Fibroblast of pulmonary artery (primary cell): ENCODE data around the gene GPR31.

Experiments used
- DNase-seq: peaks from one replicate; pipeline ENCODE4 v3.0.0-alpha.2; 2010; ENCODE audit warnings: low read depth
- H3K4me3 ChIP-seq: replicated peaks from 2 replicates; pipeline ENCODE4 v1.5.1; 2011; ENCODE audit warnings: low read depth, mild to moderate bottlenecking, control low read depth, low read length, moderate library complexity
- TF ChIP-seq, protein P1 (sequence below): IDR thresholded peaks from 2 replicates; pipeline ENCODE4 v1.5.1; 2011; ENCODE audit warnings: mild to moderate bottlenecking, control low read depth, low read length, inconsistent platforms; ENCODE audit errors: missing control alignments

The GPR31 gene

DNA sequence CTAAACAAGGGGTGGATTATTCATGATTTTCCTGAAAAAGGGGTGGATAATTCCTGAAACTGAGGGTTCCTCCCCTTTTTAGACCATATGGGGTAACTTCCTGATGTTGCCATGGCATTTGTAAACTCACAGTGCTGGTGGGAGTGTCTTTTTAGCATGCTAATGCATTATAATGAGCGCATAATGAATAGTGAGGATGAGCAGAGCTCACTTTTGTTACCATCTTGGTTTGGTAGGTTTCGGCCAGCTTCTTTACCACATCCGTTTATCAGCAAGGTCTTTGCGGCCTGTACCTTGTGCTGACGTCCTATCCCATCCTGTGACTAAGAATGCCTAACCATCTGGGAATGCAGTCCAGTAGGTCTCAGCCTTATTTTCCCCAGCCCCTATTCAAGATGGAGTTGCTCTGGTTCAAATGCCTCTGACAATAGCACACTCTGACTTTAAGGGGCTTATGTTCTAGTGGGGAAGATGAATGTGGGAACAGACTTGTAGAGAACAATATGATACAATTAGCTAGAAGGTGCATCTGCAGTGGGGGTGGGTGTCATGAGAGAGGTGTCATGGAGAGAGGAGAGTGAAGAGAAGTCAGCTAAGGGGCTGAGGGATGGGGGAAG lies 4.2 kb upstream of the GPR31 start:
- TF ChIP-seq, protein P1, sequence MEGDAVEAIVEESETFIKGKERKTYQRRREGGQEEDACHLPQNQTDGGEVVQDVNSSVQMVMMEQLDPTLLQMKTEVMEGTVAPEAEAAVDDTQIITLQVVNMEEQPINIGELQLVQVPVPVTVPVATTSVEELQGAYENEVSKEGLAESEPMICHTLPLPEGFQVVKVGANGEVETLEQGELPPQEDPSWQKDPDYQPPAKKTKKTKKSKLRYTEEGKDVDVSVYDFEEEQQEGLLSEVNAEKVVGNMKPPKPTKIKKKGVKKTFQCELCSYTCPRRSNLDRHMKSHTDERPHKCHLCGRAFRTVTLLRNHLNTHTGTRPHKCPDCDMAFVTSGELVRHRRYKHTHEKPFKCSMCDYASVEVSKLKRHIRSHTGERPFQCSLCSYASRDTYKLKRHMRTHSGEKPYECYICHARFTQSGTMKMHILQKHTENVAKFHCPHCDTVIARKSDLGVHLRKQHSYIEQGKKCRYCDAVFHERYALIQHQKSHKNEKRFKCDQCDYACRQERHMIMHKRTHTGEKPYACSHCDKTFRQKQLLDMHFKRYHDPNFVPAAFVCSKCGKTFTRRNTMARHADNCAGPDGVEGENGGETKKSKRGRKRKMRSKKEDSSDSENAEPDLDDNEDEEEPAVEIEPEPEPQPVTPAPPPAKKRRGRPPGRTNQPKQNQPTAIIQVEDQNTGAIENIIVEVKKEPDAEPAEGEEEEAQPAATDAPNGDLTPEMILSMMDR, result no peak
- no peak overlapping the region for H3K4me3 ChIP-seq
- no peak for DNase-seq

DNA sequence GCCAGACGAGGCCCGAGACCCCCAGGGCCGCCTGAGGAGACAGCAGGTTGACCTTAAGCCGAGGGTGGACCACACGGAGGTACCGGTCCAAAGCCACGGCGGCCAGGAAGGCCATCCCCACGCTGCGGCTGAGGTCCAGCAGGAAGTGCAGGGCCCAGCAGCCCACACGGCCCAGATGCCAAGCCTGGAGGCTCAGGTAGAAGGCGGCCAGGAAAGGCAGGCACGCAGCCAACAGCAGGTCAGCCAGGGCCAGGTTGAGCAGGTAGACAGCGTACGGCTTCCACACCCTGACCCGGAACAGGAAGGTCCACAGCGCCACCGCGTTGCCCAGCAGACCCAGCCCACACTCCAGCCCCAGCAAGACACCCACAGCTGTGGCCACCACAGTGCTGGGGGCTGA lies 366 bp downstream of the GPR31 start:
- DNase-seq, result no peak
- TF ChIP-seq, protein P1, result no peak
- no peak overlapping the region for H3K4me3 ChIP-seq

DNA sequence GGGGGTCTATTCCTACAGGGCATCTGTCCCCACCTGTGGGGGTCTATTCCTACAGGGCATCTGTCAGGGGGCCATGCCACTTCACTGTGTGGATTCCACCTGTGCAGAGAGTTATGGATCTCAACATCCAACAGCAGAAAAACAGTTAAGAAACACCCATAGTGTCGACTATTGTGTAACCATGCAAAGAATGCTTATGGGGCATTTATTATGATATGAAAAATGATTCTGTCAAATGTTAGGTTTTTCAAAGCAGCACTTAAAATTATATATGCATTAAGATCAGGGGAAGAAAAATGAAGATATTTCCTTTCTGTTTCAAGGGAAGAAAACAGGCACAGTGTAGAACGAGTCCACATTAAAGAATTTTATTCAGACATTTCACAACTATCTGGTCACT lies 2.9 kb downstream of the GPR31 start:
- DNase-seq, result no peak
- H3K4me3 ChIP-seq, result no peak overlapping the region
- TF ChIP-seq, protein P1, result no peak

DNA sequence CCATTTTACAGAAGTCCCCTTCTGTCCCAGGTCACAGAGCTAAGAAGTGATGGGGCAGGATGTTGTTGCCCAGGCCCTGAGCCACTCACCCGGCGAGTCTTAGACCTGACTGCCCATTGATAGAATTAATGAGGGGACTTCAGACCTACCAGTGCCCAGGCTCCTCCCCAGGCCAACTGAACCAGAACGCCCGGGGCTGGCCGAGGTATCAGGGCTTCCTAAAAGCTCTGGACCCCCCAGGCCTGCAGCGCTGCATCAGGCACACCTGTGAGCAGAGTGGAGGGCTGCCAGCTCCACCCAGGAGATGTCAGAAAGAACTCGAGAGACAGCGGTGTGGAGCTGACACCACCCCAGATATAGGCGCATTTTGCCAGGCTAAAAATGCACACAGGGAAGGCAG lies 3.5 kb downstream of the GPR31 start:
- H3K4me3 ChIP-seq, result no peak overlapping the region
- DNase-seq, result no peak
- TF ChIP-seq, protein P1, result no peak

DNA sequence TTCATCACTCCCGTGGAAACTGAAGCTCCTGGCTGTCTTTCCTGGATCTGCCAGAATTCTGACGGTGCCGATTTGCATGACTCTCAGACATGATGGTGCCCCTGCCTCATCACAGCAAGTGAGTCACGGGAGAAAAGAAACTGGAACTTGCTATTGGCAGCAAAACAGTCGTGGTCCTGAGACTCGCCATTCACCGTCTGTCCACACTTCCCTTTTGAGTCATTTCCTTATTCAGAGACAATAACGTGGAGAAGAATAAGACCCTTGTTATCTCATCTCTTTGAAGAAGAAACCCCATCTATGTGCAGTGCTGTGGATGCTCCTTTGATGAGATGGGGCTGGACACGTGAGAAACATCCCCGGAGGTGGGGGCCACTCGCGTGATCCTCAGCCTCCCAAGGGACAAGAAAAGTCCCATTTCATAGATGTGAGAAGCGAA lies 4.2 kb downstream of the GPR31 start:
- peak; percentile 51 for DNase-seq
- peak overlapping the region; percentile 34 for H3K4me3 ChIP-seq
- TF ChIP-seq, protein P1, result no peak

DNA sequence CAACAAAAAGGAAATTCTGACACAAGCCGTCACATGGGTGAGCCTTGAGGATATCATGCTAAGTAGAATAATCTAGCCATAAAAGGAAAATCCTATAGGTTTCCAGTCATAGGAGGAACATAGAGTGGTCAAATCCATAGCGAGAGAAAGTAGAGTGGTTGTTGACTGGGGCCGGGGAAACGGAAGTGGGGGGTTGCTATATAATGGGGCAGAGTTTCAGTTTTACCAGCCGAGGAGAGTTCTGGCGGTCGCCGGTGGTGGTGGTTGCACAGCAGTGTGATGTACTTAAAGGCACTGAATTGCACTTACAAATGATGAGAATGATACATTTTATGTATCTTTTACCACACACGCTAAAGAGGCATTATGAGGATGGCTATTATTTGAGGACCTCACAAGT lies 4.9 kb downstream of the GPR31 start:
- no peak overlapping the region for H3K4me3 ChIP-seq
- DNase-seq, result no peak
- TF ChIP-seq, protein P1, result no peak

DNA sequence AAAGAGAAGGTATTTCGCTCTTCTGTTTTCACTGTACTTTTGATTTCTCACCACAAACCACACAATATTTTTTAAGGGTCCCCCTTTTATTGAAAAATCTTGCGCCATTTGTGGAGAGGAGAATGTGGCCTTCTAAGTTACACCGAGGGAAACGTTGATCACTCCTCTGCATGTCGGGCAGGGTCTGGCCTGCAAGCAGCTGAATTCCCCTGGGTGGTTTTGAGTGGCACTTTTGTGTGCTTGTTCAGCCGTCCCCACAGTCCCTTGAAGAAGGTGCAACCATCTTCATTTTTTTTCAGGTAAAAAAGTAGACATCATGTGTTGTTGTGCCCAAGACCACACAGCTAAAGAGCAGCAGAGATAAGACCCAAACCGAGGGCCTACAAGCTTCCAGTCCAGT lies 6.1 kb downstream of the GPR31 start:
- TF ChIP-seq, protein P1, result no peak

More for the DNA sequence above, 6.1 kb downstream of the GPR31 start:
- H3K4me3 ChIP-seq, result no peak overlapping the region
- no peak for DNase-seq
